Adrenal gland (tissue), 5 donors: ENCODE results near the gene ZNHIT3.

Experiments used
- CTCF ChIP-seq, 6 experiments: fragments of 450-650 bp in 4 of 6; fragments of 200-600 bp in 2 of 6; sonication (generic) in 1 of 6; IDR thresholded peaks; 1 replicate in 5 of 6; 2 replicates in 1 of 6; pipeline versions ENCODE4 v1.5.1 to v1.8.0; 2016 to 2021; ENCODE audit warnings: antibody characterized with exemption in 6 of 6, mild to moderate bottlenecking in 2 of 6, moderate library complexity in 1 of 6
- POLR2A ChIP-seq, 2 donors: fragments of 450-650 bp; IDR thresholded peaks; one replicate each; pipeline ENCODE4 v1.6.1; 2017; ENCODE audit warnings: antibody characterized with exemption in 2 of 2, mild to moderate bottlenecking in 2 of 2, moderate library complexity in 1 of 2
- donor health status: DM: no; HTN: no; CAD: no.

- TF ChIP-seq CTCF (IDR thresholded peaks at IDR 0.05) = no peak
- no peak for TF ChIP-seq POLR2A (IDR thresholded peaks at IDR 0.05)
These were observed 41.3 kb downstream of the ZNHIT3 start for GRCh38 chr17:36527621-36528250.
